ENCODE results near the gene ANKRA2.
"Not testable (repeated sequence)": the region's sequence is repeated elsewhere in the genome, so short reads cannot be mapped to it uniquely, and the experiment has no call there.

Gene ANKRA2

GRCh38 chr5:73545403-73545779 lies 20.0 kb downstream of the ANKRA2 start:
- no peak for DNase-seq

GRCh38 chr5:73544429-73545402 lies 20.7 kb downstream of the ANKRA2 start:
- DNase-seq = no peak

DNA sequence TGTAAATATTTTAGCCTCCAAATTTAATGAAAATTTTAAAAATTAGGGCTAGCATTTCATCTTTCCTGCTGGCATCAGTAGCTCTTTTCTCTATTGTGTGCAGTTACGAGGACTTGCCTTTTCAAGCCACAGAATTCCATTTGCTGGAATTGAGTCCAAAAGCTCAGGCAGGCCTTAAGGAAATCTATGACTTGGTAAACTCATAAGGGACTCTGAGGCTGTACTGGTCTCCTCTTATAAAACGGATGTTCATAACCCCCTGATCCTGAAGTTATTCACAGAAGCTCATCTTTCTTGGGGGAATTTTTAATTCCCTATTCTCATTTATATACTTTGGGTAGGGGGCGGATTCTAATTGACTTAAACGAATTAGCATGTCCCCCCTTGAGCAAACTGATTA lies 23.4 kb downstream of the ANKRA2 start:
- DNase-seq = no peak

- DNase-seq = no peak
Observed at GRCh38 chr5:73540192-73540591, 25.2 kb downstream of the ANKRA2 start.

GRCh38 chr5:73539730-73540129 lies 25.7 kb downstream of the ANKRA2 start:
- DNase-seq = no peak

- DNase-seq = no peak
Observed at GRCh38 chr5:73534971-73535370, 30.5 kb downstream of the ANKRA2 start.

- DNase-seq = no peak
Observed at GRCh38 chr5:73534011-73534644, 31.3 kb downstream of the ANKRA2 start.

- no peak for DNase-seq
Observed at GRCh38 chr5:73532195-73532594, 33.2 kb downstream of the ANKRA2 start.

DNA sequence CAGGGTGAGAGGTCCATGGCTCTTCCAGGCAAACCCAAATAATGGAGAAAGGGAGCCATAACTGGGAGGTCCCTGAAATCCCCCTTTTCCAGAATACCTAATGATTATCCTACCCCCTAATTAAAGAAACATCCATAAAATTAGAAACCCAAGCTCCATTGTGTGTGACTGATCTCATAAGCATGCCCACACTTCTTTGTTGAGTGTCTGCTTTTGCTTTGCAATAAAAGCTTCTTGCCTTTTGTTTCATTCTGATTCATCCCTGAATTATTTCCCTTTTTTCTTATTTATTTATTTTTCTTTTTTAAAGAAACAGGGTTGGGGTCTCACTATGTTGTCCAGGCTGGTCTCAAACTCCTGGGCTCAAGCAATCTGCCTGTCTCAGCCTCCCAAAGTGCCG lies 34.1 kb downstream of the ANKRA2 start:
- DNase-seq = no peak

GRCh38 chr5:73529081-73529480 lies 36.4 kb downstream of the ANKRA2 start:
- DNase-seq = no peak

GRCh38 chr5:73528248-73528647 lies 37.2 kb downstream of the ANKRA2 start:
- DNase-seq = no peak

DNA sequence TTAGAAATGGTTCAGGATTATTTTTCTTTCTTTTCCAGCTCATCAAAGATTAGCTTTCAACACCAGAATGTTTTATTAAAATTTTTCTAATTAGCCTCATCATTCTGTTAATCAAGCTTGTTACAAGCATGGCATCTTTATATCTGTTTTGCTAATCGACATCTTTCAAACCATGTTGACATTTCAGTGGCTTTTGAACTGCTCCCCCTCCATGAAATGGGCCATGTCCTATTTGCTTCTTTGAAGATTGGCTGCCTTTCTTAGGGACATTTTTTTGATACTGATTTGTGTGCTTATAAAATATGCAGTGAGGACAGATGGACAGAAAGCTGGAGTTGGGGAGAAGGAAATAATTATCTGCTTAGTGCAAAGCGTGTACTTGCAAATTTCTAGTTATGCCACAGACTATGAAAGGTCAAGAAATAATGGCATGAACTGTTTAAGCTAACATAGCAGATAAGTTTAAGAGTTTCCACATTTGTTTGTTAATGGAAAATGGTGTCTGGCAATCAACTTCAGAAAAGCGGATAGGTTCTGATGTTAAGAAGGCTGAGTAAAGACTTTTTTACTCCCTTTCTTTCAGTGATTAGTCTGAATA lies 39.7 kb downstream of the ANKRA2 start:
- no peak for DNase-seq

GRCh38 chr5:73523861-73524260 lies 41.6 kb downstream of the ANKRA2 start:
- no peak for DNase-seq

GRCh38 chr5:73522989-73523388 lies 42.5 kb downstream of the ANKRA2 start:
- DNase-seq = no peak

DNA sequence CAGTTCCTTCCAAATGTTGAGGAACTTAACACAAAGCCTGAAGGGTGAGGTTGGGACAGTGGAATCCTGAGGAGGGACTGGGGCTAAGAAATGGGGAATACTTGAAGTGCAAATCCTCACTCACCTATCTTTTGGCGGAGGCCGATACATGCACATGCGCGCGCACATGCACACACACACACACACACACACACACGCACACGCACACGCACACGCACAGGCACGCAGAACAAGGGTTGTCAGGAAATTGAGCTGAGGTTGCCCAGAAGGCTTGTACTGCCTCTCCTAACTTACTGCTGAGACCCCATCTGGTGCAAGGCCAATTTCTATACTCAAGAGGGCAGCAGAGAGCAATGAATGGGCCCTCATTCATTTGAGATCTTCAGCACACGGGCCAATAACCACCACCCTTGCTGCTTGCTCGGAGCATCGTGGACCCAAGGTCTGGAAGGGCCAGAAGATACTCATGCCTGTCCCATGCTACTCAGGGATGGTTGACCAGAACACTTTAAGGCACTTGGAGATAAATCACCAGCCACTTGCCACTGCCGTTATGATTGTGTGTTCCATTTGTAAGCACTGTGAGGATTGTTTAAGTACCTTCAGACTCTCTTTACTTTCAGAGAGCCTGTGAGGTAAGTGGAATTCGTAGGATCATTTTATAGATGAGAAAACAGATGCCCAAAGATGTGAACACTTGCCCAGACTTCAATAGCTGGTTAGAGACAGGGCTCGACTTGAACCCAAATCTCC lies 45.7 kb downstream of the ANKRA2 start:
- DNase-seq = peak; percentile 89 to 91

DNA sequence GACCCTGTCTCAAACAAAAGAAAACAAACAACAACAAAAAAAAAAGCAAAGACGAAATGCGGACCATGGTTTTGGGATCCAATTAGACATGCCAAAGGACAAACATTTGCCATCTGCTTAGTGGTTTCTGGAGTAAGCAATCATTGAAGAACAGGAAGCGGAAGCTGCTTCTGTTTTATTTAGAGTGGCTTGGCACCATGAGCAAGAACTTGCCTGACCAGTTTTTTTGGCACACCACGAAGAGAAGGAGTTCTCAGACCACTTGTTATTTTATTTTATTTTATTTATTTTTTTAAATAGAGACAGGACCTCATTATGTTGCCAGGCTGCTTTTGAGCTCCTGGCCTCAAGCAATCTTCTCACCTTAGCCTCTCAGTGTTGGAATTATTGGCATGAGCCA lies 50.2 kb downstream of the ANKRA2 start:
- no peak for DNase-seq

- DNase-seq = no peak
Observed at GRCh38 chr5:73514418-73514817, 51.0 kb downstream of the ANKRA2 start.

- DNase-seq = no peak
Observed at GRCh38 chr5:73513996-73514395, 51.4 kb downstream of the ANKRA2 start.

- not testable (repeated sequence) for DNase-seq
Observed at GRCh38 chr5:73508521-73508920, 56.9 kb downstream of the ANKRA2 start.

- DNase-seq = no peak
Observed at GRCh38 chr5:73507062-73507461, 58.4 kb downstream of the ANKRA2 start.

GRCh38 chr5:73506459-73506955 lies 58.9 kb downstream of the ANKRA2 start:
- DNase-seq = no peak
